ENCODE results near the gene PLEK.

The PLEK gene

GRCh38 chr2:68368654-68369336, 3.7 kb downstream of the PLEK start:
- Mint-ChIP-seq H3K27ac (peak overlapping the region; percentile 31), H3K36me3 (ENCODE audit: low read depth) (no peaks in the 10 kb centered on the region), H3K4me3 (no peak overlapping the region), H3K4me1 (peaks cover 13% of the 10 kb centered on the region), H3K9me3 (no peaks in the 10 kb centered on the region), H3K27me3 (ENCODE audit: low read depth, poor library complexity) (no peaks in the 10 kb centered on the region)
- peak; percentile 16 for DNase-seq
- TF ChIP-seq CTCF (IDR thresholded peaks at IDR 0.05): no peak

- Mint-ChIP-seq H3K27me3 (ENCODE audit: low read depth, poor library complexity) (no peaks in the 10 kb centered on the region), H3K4me3 (no peak overlapping the region), H3K27ac (no peak overlapping the region), H3K36me3 (ENCODE audit: low read depth) (no peaks in the 10 kb centered on the region), H3K4me1 (peaks cover 13% of the 10 kb centered on the region), H3K9me3 (no peaks in the 10 kb centered on the region)
- DNase-seq: no peak
- no peak for TF ChIP-seq CTCF (IDR thresholded peaks at IDR 0.05)
Measured at GRCh38 chr2:68369337-68369734, 4.3 kb downstream of the PLEK start.

- H3K36me3 Mint-ChIP-seq (ENCODE audit: low read depth): no peaks in the 10 kb centered on the region
- no peak overlapping the region for H3K27ac Mint-ChIP-seq
- H3K4me1 Mint-ChIP-seq: peaks cover 13% of the 10 kb centered on the region
- no peaks in the 10 kb centered on the region for H3K27me3 Mint-ChIP-seq (ENCODE audit: low read depth, poor library complexity)
- TF ChIP-seq CTCF (IDR thresholded peaks at IDR 0.05): no peak
- DNase-seq: no peak
- H3K9me3 Mint-ChIP-seq: no peaks in the 10 kb centered on the region
- H3K4me3 Mint-ChIP-seq: no peak overlapping the region
Measured at GRCh38 chr2:68371138-68371537, 6.1 kb downstream of the PLEK start.

- no peak for DNase-seq
- Mint-ChIP-seq H3K4me1 (peaks cover 13% of the 10 kb centered on the region), H3K4me3 (no peak overlapping the region), H3K27me3 (ENCODE audit: low read depth, poor library complexity) (no peaks in the 10 kb centered on the region), H3K27ac (no peak overlapping the region), H3K36me3 (ENCODE audit: low read depth) (no peaks in the 10 kb centered on the region), H3K9me3 (no peaks in the 10 kb centered on the region)
- no peak for TF ChIP-seq CTCF (IDR thresholded peaks at IDR 0.05)
Measured at GRCh38 chr2:68371581-68371980, 6.5 kb downstream of the PLEK start.

- Mint-ChIP-seq H3K36me3 (ENCODE audit: low read depth) (no peaks in the 10 kb centered on the region), H3K9me3 (no peaks in the 10 kb centered on the region), H3K27me3 (ENCODE audit: low read depth, poor library complexity) (no peaks in the 10 kb centered on the region), H3K4me3 (no peak overlapping the region), H3K27ac (no peak overlapping the region), H3K4me1 (peaks cover 13% of the 10 kb centered on the region)
- no peak for DNase-seq
- TF ChIP-seq CTCF (IDR thresholded peaks at IDR 0.05): no peak
Measured at GRCh38 chr2:68372485-68372884, 7.4 kb downstream of the PLEK start.

- DNase-seq: no peak
- Mint-ChIP-seq H3K4me1 (no peaks in the 10 kb centered on the region), H3K27ac (no peak overlapping the region), H3K4me3 (no peak overlapping the region), H3K36me3 (ENCODE audit: low read depth) (no peaks in the 10 kb centered on the region), H3K9me3 (no peaks in the 10 kb centered on the region), H3K27me3 (ENCODE audit: low read depth, poor library complexity) (peaks cover 4% of the 10 kb centered on the region)
- no peak for TF ChIP-seq CTCF (IDR thresholded peaks at IDR 0.05)
Measured at GRCh38 chr2:68374184-68374583, 9.1 kb downstream of the PLEK start.

Measured in nephron progenitor cell (in vitro differentiated cells).